ENCODE results near the gene IQGAP2.
"Not testable (repeated sequence)": the region's sequence is repeated elsewhere in the genome, so short reads cannot be mapped to it uniquely, and the experiment has no call there.

Gene IQGAP2

DNA sequence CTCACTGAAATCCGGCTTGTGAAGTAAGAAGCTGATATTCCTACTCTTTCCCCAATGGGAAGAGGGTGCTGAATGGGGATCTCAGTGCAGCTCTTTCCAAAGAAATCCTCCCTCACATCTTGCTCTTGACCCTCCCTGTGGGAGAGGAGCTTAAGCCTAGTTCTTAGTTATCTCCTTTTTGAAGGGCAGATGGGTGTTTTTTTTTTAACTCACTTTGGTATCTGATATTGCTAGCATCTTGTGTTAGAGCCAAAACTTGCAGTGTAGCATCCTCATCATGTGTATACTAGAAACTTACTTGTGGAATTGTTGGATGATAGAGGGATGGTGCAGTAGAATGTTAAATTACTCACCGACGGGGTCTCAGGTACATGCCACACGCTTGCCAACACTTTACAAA is 129.9 kb downstream of the IQGAP2 start:
- DNase-seq (ENCODE audit: low read depth in 3 of 3) = no peak

DNA sequence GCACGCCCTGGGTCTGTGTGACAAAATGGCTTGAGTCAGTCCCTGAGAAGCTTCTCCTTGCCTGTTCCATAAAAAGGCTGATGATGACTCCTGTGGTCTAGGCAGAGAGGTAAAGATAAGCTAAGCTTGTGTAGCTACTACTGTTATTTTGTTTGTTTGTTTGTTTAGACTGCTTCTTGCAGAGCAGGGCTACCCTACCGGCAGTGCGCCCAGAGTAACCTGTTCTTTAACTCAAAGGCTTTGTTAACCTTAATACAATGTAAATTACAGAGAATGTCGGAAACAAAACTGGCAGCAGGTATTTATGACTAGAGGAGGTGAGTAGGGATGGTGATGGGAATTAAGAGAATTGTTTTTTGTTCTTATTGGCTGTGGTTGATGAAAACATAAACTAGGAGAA is 132.5 kb downstream of the IQGAP2 start:
- DNase-seq (ENCODE audit: low read depth in 3 of 3) = no peak

DNA sequence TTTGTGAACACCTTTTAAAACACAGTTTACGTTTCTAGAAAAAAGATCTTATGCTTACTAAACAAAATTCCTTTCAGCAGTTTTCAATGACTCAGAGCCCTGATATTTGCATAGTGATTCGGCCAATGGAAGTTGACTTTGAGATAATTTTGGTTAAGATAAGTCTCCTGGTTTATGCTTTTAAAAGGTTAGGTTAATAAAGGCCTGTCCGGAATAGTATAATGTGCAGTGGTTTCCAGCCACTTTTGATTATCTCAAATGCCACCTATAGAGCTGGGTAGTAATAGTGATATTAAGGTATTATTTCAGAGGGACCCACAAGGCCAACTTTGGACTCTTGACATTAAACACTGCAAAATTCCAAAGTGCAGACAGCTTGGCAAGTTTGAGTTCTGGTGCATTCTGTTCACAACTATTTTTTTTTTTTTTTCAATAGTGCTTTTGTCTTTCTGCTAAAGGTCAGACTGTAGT is 134.0 kb downstream of the IQGAP2 start:
- no peak for DNase-seq (ENCODE audit: low read depth in 3 of 3)

DNA sequence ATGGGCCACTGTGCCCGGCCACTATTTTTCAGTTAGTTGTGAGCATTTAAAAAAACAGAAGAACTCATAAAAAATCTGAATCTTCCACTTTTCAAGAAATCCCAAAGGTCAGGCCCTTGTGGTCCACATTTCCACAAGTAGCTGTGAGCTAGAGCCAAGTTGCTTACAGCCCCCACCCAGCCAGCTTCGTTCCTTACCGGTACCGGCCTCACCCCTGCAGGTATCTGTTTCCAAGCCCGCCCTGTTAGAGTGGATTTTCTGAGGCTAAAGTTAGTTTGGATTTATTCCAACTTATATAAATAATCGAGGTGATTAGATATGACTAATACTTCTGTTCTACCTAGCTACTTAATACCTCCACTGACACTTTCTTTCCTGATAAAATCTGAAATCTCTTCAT is 139.2 kb downstream of the IQGAP2 start:
- no peak for DNase-seq (ENCODE audit: low read depth in 3 of 3)

DNA sequence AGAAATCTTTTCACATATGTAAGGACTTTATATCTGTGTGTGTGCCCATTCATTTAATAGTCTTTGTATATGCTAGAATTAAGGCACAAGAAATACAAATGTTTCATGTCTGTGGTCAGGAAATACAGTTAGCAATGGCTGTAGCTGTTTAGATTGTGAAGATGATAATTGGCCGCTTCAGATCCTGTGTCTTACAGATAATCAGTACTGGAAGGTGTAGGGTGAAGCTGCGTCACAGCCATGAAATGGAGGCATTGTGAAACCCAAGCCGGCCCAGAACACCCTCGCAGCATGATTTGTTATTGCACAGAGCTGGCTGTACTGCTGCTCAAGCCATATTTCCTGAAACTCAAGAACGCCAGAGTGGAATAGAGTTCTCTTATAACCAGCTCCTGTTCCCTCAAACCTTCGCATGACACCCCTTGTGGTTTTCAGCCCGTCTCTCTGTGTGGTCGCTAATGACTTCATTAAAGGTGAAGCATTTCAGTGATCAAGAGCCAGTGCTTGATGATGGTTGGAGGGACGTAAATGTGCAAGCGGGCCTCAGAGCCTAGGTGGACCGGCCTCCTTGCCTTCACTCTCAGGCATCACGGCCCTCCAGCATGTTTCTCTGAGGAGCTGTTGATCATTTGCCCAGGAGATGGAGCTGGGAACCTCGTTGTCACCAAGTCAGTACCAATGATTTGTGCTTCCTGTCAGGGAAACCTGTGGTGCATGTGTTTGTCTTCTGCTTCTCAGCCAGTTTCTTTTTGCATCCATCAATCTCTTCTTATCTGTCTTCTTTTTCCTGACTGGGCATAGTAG is 140.0 kb downstream of the IQGAP2 start:
- DNase-seq (ENCODE audit: low read depth in 3 of 3) = peak in 2 of 3 experiments; percentile 20 to 24

DNA sequence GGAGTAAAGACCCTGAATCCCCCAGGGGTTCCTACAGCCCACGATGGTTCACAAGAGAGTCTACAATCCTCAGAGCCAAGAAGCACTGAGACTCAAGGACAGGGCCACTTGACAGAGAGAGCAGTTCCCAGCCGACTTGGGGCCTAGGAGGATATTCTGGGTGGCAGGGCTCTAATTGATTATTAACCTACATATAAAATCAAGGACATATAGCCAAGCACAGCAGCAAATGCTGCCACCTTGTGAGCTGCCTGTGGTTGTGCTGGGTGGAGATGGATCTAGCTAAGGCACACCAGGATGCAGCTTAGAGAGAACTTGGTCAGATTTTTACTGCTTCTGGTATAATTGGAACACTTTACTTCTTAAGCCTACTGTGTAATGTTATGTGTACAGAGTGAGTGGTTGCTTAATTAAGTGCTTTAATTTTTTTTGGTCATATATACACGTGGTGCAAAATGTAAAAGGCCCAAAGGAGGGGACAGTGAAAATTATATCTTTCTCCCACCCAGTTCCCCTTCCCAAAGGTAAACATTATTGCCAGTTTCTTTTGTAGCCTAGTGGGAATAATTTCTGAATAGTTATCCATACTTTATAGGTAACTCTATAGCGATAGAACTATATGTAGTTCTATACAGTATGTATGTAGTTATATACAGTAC is 141.3 kb downstream of the IQGAP2 start:
- DNase-seq (ENCODE audit: low read depth in 3 of 3) = peak; percentile 16 to 52 (median 29)

DNA sequence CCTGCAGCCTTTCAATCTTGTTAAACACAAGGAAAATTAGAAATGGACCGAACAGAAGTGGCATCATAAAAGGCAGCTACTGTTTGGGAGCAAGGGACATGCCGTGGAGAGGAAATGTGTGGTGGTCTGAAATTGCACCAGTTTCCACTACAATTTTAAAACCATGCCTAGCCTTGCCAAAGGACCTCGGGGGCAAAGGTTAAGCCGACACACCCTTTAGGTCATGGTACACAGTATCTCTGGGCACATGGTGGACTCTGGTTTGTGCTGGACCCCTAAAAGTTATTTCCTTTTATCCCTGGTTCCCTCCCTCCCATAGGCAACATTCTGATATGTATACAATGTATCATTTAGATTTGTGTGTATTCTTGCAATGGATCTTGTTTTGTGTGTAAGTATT is 142.1 kb downstream of the IQGAP2 start:
- no peak for DNase-seq (ENCODE audit: low read depth in 3 of 3)

DNA sequence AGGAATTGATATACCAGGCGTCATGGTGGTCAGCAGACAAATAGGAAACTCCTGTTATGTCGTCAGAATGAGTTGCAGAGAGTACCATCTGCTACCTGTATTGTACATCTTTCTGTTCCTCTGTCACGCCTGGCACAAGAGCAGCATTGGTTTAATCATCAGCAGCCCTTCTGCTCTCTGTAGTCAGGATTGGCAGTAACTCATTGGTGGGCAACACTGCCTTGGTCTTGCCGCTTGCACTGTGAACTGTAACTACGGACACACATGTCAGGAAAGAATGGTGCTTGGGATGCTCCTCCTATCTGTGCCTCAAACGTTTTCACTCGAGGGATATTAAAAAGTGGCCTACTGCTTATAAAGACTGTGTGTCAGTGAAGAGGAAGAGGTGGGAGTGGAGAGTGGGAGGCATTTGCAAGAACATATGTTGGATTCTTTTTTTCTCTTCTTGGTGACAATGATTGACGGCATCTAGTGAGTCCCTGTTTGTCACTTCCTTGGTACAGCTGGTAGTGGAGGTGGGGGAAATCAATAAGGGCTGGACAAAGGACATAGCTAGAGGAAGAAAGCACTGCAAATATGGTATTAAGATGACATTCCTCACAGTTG is 143.5 kb downstream of the IQGAP2 start:
- DNase-seq (ENCODE audit: low read depth in 3 of 3) = no peak

DNA sequence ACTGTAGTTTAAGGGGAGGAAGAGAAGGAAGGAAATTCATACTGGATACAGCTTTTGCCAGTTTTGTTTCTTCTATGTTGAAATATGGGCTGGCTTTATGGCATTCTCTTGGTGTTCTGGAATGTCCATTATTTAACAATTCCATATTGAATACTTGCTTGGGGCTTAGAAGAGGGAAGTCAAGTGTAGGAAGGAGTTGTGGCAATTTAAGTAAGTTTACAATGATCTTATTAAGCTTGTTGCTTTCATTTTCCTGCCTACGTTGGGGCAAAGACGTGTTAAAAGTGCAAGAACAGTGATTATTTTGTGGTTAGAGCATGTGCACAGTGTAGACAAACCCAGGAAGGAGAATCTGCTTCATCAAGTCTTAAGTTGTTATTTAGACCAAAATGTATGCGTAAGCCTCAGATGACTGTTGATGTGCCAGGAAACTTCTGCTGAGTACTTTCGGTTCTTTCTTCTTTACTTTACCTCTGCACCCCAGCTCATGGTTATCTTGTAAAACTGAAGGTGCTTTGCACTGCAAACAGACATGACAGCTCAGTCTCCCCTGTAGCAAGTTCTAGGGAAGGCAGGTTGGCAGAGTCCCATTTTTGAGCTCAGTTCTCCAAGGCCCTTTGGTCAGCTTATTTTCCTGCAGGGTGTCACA is 144.3 kb downstream of the IQGAP2 start:
- DNase-seq (ENCODE audit: low read depth in 3 of 3) = peak in 1 of 3 experiments; percentile 20

DNA sequence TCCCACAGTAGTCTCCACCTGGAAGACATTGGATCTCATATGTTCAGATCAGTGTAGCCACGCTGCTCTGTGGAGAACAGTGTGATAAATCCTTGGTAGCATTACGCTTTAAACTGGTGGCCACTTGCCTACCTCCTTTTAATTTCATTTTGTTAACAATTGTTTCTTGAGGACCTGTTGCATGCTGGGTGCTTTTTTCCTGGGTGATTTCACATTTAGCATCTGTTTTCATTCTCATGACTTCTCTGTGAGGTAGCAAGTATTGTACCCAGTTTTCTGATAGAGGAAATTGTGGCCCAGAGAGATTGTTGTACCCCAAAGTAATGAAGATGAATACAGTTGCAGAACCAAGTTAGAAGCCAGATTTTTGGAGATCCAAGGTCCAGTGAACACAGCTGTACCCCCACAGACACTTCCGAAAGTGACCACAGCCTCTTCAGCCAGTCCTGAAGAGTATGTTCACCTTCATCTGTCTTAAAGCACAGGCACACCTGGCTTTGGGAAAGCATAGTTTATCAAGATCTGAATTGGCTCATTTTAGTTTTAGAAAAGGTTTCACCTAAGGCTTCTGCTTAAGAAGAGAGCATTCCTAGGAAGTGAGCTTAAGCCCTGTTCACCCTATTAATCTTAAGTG is 144.9 kb downstream of the IQGAP2 start:
- DNase-seq (ENCODE audit: low read depth in 3 of 3) = peak in 1 of 3 experiments; percentile 13

DNA sequence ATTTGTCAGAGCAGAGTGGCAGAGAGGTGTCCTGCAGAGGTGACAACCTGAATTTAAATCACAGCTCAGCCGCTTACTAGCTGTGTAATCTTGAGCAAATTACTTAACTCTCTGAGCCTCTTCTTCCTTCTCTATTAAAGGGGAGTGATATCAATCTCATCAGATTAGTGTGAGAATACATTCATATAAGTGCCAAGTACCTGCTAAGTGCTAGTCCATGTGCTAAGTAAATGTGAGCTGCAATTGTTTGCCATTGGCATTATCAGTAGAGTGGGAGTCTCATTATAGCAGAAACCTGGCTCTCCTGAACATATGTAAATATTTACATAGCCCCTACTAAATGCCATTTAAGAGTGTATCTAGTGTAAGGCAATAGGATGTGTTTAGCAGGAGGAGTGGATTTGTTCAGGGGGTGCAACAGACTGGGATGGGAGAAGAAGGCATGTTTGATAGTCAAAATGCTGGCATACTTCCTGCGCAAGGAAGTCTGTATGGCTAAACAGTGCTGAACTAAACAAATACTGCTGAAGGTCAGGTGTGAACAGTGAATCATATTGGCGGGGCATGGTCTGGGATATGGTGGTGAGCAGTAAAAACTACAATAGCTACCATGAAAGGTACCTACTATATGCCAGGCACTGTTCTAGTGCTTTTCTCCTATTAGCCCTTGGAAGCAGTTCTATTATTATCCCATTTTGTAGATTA is 145.6 kb downstream of the IQGAP2 start:
- DNase-seq (ENCODE audit: low read depth in 3 of 3) = no peak

DNA sequence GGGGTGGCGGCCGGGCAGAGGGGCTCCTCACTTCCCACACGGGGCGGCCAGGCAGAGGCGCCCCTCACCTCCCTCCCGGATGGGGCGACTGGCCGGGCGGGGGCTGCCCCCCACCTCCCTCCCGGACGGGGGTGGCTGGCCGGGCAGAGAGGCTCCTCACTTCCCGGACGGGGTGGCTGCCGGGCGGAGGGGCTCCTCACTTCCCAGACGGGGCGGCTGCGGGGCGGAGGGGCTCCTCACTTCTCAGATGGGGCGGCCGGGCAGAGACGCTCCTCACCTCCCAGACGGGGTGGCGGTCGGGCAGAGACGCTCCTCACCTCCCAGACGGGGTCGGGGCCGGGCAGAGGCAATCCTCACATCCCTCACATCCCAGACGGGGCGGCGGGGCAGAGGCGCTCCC is 147.8 kb downstream of the IQGAP2 start:
- not testable (repeated sequence) for DNase-seq (ENCODE audit: low read depth in 3 of 3)

DNA sequence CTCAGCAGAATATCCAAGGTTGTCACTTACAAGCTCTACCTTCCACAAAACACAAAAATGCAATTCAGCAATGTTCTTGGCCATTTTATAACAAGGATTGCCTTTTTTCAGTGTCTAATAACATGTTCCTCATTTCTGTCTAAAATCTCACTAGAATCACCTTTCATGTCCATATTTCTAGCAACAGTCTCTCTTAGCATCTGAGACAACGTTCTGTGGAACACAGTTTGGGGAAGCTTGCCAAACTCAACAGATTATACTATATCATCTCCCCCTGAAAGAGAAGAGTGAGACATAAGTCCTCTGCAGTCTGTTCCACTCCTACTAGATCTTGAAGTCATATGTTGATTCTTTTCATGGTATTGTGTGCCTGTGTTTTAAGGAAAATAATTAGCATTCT is 149.5 kb downstream of the IQGAP2 start:
- DNase-seq (ENCODE audit: low read depth in 3 of 3) = no peak

DNA sequence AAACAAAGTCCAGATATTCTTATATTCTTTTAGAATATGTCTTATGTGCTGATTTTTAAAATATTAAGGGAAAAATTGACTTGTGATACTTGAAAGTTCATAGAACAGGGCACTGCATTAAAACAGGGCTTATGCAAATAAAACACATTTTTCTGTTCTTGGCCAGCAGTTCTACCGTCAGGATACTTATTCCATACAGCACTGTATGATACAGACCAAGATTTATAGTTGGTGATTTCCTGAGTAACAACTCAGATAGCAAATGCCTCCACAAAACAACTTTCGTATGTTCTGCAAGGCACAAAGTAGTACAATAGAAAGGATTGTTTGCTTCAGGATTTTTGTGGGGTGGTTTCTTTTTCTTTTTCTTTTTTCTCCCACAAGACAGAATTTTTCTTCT is 150.2 kb downstream of the IQGAP2 start:
- DNase-seq (ENCODE audit: low read depth in 3 of 3) = no peak

DNA sequence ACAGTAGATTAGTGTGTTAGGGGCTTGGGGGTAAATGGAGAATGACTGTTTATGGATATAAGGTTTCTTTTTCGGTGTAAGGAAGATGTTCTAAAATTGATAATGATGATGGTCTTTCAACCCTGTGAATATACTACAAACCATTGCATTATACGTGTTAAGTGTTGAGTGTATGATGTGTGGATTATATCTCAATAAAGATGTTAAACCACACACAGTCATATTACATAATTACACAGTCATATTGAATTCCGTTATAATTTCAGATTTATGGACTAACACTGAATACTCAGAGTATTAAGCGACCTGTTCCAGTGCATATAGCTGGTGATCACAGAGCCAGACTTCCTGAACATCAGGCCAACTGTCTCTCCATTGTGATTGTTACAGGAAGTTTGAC is 152.0 kb downstream of the IQGAP2 start:
- no peak for DNase-seq (ENCODE audit: low read depth in 3 of 3)

DNA sequence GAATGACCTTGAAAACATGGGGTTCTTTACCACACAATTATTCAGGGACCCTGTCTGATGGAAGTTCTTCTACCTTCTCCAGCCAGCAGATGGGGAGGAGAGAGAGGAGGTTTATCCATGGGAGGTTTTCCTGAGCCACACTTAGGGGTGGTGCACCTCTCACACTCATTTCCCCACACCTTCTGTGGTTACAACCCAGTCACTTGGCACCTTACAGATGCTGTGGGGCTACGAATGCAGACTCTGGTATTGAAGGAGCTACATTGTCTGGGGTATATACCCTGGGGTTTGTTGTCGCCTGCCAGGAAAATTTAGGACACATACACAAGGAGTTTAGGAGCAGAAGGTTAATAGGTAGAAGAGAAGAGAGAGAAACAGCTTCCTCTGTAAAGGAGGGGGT is 152.6 kb downstream of the IQGAP2 start:
- no peak for DNase-seq (ENCODE audit: low read depth in 3 of 3)

DNA sequence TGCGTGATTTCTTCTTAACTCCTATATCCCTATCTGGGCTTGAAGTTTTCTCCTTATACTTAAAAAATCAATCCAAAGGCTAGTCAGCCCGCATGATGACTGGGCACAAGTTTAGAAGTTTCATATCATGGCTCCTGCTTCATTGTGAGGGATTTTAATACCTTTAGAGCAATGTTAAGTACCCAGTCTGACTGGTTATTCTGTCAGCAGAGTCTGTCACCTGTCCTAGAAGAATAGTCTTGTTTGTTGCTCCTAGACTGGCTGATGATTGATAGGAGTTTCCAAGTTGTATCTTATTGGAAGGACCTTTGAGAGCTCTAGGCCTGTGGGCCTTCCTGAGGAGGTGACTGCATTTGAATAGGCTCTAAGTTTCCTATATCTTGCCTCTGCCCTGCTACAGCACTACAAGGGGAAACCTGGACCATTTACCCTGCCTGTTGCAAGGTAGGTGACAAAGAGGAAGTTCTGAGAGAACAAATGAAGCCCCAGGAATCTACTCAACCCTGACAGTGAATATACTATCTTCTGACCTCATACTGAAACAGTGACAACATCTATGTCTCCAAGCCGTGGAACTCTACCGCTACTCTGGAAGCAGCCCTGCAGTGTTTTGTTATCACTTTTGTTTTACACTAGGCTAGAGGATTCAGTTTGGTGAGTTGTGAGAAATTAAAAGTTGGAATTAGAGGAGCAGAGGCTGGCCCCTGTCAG is 153.6 kb downstream of the IQGAP2 start:
- DNase-seq (ENCODE audit: low read depth in 3 of 3) = no peak

DNA sequence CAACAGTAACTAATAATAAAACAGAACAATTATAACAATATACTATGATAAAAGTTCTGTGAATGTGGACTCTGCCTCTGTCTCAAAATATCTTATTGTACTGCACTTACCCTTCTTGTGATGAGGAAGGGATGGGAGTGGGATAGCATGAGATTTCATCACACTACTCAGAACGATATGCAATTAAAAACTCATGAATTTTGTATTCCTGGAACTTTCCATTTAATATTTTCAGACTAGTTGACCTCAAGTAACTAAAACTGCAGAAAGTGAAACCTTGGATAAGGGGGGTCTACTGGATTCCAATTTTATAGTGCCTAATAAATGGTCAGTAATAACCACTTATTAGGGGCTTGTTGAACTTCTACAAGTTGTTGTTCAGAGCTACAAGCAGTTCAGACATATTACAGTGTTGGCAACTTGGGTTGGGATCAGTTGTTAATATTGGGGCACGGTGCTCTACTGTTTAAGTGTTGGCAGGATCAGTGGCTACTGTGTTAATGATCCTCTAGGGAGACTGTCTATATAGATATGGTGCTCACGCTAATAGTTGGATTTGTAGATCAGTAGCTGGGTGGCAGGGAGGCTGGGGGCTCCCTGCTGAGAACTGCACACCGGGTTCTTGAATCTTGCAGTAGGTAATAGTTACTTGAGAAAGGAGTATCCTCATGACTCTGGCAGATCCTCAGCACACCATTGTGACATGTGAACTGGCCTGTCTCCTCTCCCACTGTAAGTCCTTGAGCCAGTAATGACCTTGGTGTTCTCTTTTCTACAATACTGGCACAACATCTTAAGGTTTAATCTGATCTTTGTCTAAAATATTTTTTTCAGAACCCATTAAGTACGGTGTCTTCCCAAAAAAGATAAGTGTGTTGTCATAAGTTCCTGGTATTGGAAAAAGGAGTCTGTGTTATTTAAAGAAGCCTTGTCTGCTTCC is 158.1 kb downstream of the IQGAP2 start:
- DNase-seq (ENCODE audit: low read depth in 3 of 3) = no peak

DNA sequence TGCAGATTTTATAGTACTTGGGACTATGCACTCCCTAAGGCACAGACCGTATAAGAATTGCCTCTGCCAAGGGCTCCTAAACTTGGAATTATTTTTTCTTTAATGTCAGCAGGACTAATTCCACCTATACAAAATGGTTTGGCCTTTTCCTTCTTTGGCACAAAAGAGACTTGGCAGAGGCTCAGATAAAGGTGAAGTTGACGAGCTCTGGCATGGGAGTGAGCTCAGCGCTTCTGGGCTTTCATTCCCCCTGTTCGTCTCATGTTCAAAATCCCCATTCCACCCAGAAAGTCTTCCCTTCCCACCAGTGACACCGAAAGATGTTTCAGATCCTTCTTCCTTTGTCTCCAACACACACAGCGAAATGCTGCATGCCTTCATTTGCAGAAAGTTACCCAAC is 158.9 kb downstream of the IQGAP2 start:
- DNase-seq (ENCODE audit: low read depth in 3 of 3) = no peak

All from stimulated activated CD4-positive, alpha-beta T cell treated with anti-CD3 and anti-CD28 coated beads, TNF-alpha, amount 100 ng/mL, for 4 hours (primary cell).